ENCODE measurements around the gene ATP5F1D.
"Not testable (repeated sequence)": the region's sequence is repeated elsewhere in the genome, so short reads cannot be mapped to it uniquely, and the experiment has no call there.

The ATP5F1D gene

GRCh38 chr19:1241417-1242095 lies at the start of gene ATP5F1D:
TSS of gene ATP5F1D (plus strand) at chr19:1241751. CDS start at chr19:1241851, 100 bp downstream.
- DNase-seq (ENCODE audit: low spot score): peak; percentile 95

- DNase-seq (ENCODE audit: low spot score): no peak
Measured at GRCh38 chr19:1199531-1199930, 42.0 kb upstream of the ATP5F1D start.

GRCh38 chr19:1200614-1201013 lies 40.9 kb upstream of the ATP5F1D start:
- DNase-seq (ENCODE audit: low spot score): not testable (repeated sequence)

GRCh38 chr19:1205114-1206099 lies 36.1 kb upstream of the ATP5F1D start, which contains the start of gene STK11:
TSS of gene STK11 (plus strand) at chr19:1205778. CDS start at chr19:1206914, 1,136 bp downstream.
- peak; percentile 100 for DNase-seq (ENCODE audit: low spot score)

- no peak for DNase-seq (ENCODE audit: low spot score)
Measured at GRCh38 chr19:1206150-1206863, 35.2 kb upstream of the ATP5F1D start.

GRCh38 chr19:1206864-1207450 lies 34.6 kb upstream of the ATP5F1D start:
- no peak for DNase-seq (ENCODE audit: low spot score)

- DNase-seq (ENCODE audit: low spot score): not testable (repeated sequence)
Measured at GRCh38 chr19:1208830-1209229, 32.7 kb upstream of the ATP5F1D start.

- DNase-seq (ENCODE audit: low spot score): no peak
Measured at GRCh38 chr19:1210227-1210538, 31.4 kb upstream of the ATP5F1D start.

GRCh38 chr19:1211494-1212234 lies 29.9 kb upstream of the ATP5F1D start:
- no peak for DNase-seq (ENCODE audit: low spot score)

GRCh38 chr19:1213391-1214286 lies 27.9 kb upstream of the ATP5F1D start:
- DNase-seq (ENCODE audit: low spot score): no peak

GRCh38 chr19:1214299-1214861 lies 27.2 kb upstream of the ATP5F1D start:
- no peak for DNase-seq (ENCODE audit: low spot score)

GRCh38 chr19:1214862-1215731 lies 26.5 kb upstream of the ATP5F1D start:
- no peak for DNase-seq (ENCODE audit: low spot score)

GRCh38 chr19:1216756-1217155 lies 24.8 kb upstream of the ATP5F1D start:
- DNase-seq (ENCODE audit: low spot score): no peak

GRCh38 chr19:1217366-1217765 lies 24.2 kb upstream of the ATP5F1D start:
- DNase-seq (ENCODE audit: low spot score): no peak

GRCh38 chr19:1218751-1219567 lies 22.6 kb upstream of the ATP5F1D start:
- DNase-seq (ENCODE audit: low spot score): no peak

- no peak for DNase-seq (ENCODE audit: low spot score)
Measured at GRCh38 chr19:1219786-1220476, 21.6 kb upstream of the ATP5F1D start.

GRCh38 chr19:1220477-1220930 lies 21.0 kb upstream of the ATP5F1D start:
- no peak for DNase-seq (ENCODE audit: low spot score)
